Uterus (tissue), 4 donors: ENCODE measurements around the gene ASIC2. TPM values are rescaled to one million over a fixed set of nuclear protein-coding genes. Genes with fewer than 3 reads are reported as not detected.

Experiments
- DNase-seq, 2 donors: peaks; one replicate each; pipeline ENCODE4 v3.0.0-alpha.2; 2019 to 2020
- H3K27ac ChIP-seq, 2 donors: fragments of 200-600 bp; sonication (generic); 1 replicate in 1 of 2; 2 replicates in 1 of 2; pipeline ENCODE4 v1.5.1; 2016 to 2018
- H3K27me3 ChIP-seq, 2 donors: fragments of 200-600 bp; sonication (generic); one replicate each; pipeline ENCODE4 v1.5.1; 2018 to 2019; ENCODE audit warnings: control low read depth in 1 of 2
- H3K36me3 ChIP-seq, 2 donors: fragments of 200-600 bp; sonication (generic); one replicate each; pipeline ENCODE4 v1.5.1; 2019; ENCODE audit warnings: control low read depth in 1 of 2
- H3K4me1 ChIP-seq, 2 donors: fragments of 200-600 bp; sonication (generic); one replicate each; pipeline ENCODE4 v1.5.1; 2018 to 2019; ENCODE audit warnings: control low read depth in 1 of 2
- H3K4me3 ChIP-seq, 2 donors: fragments of 200-600 bp; sonication (generic); 1 replicate in 1 of 2; 2 replicates in 1 of 2; pipeline ENCODE4 v1.5.1; 2018 to 2019; ENCODE audit warnings: mild to moderate bottlenecking in 1 of 2
- H3K9me3 ChIP-seq, 2 donors: fragments of 200-600 bp; sonication (generic); one replicate each; pipeline ENCODE4 v1.5.1; 2019; ENCODE audit warnings: control low read depth in 1 of 2
- POLR2A ChIP-seq, 2 donors: fragments of 450-650 bp; IDR thresholded peaks; one replicate each; pipeline ENCODE4 v1.6.1; 2016; ENCODE audit warnings: antibody characterized with exemption in 2 of 2, mild to moderate bottlenecking in 1 of 2, moderate library complexity in 1 of 2
- intact Hi-C: fragments of 100-400 bp; cut with DNase I; formaldehyde crosslinking; loops from one replicate; pipeline ENCODE4 v1.15.1; 2023; ENCODE audit warnings: low total_unique reads
- total RNA-seq, 4 donors: library from RNA; depleted of rRNA in 3 of 4; stranded (reverse); fragments of >200 nt in 3 of 4; gene quantifications; one replicate each; pipeline versions ENCODE4 v1.1.0 to v1.2.4, GENCODE V29; 2014 to 2023
- TF ChIP-seq, protein P1 (sequence below), 4 experiments: fragments of 200-600 bp in 2 of 4; fragments of 450-650 bp in 2 of 4; sonication (generic) in 2 of 4; IDR thresholded peaks; one replicate each; pipeline ENCODE4 v1.5.1; 2016 to 2019; ENCODE audit warnings: antibody characterized with exemption in 4 of 4, mild to moderate bottlenecking in 2 of 4, moderate library complexity in 1 of 4
- donor health status: DM: yes; HTN: yes; CAD: no.

Gene ASIC2
- total RNA-seq, 4 donors from 2014 or later, result 1.2 to 1.4 TPM; not detected in 2

DNA sequence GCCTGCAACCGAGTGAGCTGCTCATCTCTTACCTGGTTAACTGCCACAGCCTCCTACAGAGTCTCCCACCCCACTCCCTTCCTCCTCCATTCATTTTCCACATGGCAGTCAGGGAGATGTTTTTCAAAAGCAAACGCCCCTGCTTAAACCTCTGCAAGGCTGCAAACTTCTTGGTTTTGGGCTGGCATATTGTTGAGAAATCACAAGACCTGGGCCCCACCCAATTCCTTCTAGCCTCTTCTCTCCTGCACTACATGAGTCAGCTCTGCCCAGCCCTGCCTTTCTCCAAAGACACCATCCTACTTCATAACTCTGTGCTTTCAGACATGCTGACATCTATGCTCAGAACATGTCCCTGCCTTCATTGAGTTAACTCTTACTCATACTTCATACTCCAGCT, 165.4 kb downstream of the ASIC2 start:
- no peaks in the 10 kb centered on the region for H3K4me1 ChIP-seq
- no peak overlapping the region for H3K4me3 ChIP-seq
- no peaks in the 10 kb centered on the region for H3K36me3 ChIP-seq
- no peaks in the 10 kb centered on the region for H3K27me3 ChIP-seq
- TF ChIP-seq POLR2A (IDR thresholded peaks at IDR 0.05), result no peak
- TF ChIP-seq, protein P1, sequence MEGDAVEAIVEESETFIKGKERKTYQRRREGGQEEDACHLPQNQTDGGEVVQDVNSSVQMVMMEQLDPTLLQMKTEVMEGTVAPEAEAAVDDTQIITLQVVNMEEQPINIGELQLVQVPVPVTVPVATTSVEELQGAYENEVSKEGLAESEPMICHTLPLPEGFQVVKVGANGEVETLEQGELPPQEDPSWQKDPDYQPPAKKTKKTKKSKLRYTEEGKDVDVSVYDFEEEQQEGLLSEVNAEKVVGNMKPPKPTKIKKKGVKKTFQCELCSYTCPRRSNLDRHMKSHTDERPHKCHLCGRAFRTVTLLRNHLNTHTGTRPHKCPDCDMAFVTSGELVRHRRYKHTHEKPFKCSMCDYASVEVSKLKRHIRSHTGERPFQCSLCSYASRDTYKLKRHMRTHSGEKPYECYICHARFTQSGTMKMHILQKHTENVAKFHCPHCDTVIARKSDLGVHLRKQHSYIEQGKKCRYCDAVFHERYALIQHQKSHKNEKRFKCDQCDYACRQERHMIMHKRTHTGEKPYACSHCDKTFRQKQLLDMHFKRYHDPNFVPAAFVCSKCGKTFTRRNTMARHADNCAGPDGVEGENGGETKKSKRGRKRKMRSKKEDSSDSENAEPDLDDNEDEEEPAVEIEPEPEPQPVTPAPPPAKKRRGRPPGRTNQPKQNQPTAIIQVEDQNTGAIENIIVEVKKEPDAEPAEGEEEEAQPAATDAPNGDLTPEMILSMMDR (IDR thresholded peaks at IDR 0.05), result no peak
- DNase-seq, result no peak
- H3K27ac ChIP-seq, result no peak overlapping the region
- intact Hi-C loops, result no loop called here
- H3K9me3 ChIP-seq, result no peaks in the 10 kb centered on the region

DNA sequence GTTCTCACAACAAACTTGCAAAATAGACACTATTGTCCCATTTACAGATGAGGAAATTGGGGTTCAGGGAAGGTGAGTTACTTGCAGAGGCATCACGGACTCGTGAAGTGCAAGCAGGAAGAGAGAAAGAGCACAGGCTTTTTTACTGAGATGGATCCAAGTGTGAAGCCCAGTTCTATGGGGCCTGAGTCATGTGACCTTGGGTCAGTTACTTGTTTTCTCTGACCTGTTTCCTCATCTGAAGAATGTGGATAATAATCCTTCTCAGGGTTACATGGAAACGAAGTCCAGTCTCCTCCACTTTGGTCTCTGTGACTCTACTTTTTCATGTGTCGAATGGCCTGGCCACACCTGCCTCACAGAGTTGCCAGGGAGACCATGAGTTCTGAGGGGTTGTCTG, 167.0 kb downstream of the ASIC2 start:
- H3K27me3 ChIP-seq, result no peaks in the 10 kb centered on the region
- no peak overlapping the region for H3K4me3 ChIP-seq
- intact Hi-C loops, result no loop called here
- TF ChIP-seq POLR2A (IDR thresholded peaks at IDR 0.05), result no peak
- TF ChIP-seq, protein P1 (IDR thresholded peaks at IDR 0.05), result no peak
- H3K36me3 ChIP-seq, result no peaks in the 10 kb centered on the region
- H3K9me3 ChIP-seq, result no peaks in the 10 kb centered on the region
- H3K27ac ChIP-seq, result no peak overlapping the region
- no peaks in the 10 kb centered on the region for H3K4me1 ChIP-seq
- no peak for DNase-seq

DNA sequence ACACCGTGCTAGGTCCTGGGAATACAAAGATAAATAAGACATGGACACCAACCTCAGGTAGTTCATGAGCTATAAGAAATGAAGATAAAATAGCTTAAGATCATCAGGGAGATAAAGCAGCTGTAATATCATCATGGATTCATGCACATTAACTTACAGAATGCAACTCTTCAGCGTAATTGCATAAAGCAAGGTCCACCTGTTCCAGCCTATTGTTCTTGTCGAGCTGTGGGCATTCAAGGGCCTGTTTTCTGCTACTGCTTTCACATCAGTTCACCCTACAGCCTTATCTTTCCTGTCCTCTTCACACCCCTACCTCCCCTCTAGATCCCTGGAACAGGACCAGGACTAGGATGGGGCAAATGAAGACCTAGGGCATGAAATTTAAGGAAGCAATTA, 167.5 kb downstream of the ASIC2 start:
- Histone ChIP-seq H3K4me1 (no peaks in the 10 kb centered on the region), H3K4me3 (no peak overlapping the region), H3K27ac (no peak overlapping the region), H3K36me3 (no peaks in the 10 kb centered on the region), H3K27me3 (no peaks in the 10 kb centered on the region), H3K9me3 (no peaks in the 10 kb centered on the region)
- TF ChIP-seq, protein P1 (IDR thresholded peaks at IDR 0.05), result no peak
- TF ChIP-seq POLR2A (IDR thresholded peaks at IDR 0.05), result no peak
- DNase-seq, result no peak
- intact Hi-C loops, result no loop called here

DNA sequence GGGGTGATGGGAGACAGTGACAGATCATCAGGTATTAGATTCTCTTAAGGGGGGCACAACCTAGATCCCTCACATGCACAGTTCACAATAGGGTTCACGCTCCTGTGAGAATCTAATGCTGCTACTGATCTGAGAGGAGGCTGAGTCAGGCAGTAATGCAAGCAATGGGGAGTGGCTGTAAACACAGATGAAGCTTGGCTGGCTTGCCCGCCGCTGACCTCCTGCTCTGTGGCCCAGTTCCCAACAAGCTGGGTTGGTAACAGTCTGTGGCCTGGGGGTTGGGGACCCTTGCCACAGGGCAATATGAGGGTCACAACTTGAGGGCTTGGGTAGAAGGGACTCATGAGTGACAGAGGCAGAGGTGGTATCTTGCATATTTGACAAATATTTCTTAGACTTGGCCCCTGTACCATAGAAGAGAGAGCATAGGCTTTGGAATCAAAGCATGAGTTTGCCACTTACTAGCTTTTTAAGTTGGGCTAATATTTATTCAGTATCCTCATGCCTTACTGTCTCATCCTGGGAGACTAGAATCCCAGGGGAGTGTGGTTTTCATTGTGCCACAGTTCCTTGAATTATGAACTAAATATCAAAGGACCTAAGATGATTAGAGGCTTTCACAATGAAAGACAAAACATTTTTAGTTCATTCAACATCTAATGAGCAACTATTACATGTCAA, 168.1 kb downstream of the ASIC2 start:
- H3K36me3 ChIP-seq, result no peaks in the 10 kb centered on the region
- DNase-seq, result no peak
- TF ChIP-seq, protein P1 (IDR thresholded peaks at IDR 0.05), result no peak
- TF ChIP-seq POLR2A (IDR thresholded peaks at IDR 0.05), result no peak
- no peaks in the 10 kb centered on the region for H3K27me3 ChIP-seq
- intact Hi-C loops, result no loop called here
- no peaks in the 10 kb centered on the region for H3K9me3 ChIP-seq
- H3K4me1 ChIP-seq, result no peaks in the 10 kb centered on the region
- no peak overlapping the region for H3K4me3 ChIP-seq
- no peak overlapping the region for H3K27ac ChIP-seq

DNA sequence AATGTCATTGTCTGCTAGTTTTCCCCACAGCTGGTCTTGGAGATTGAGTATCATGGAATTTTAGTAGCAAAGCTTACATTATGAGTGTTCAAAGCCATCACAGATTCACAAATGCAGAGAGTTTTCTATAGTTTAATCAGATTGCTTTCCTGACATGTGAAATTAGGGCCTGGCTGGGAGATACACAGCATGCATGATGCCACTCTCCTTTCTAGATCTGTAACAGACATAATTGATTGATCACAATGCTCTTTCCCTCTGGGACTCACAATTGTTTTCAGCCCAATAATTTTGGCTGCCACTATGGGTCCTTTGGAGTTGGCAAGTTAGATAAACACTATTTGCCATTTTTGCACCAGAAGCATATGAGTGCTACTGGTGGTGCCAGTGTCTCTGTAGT, 168.9 kb downstream of the ASIC2 start:
- Histone ChIP-seq H3K27ac (no peak overlapping the region), H3K27me3 (no peaks in the 10 kb centered on the region), H3K4me1 (no peaks in the 10 kb centered on the region), H3K9me3 (no peaks in the 10 kb centered on the region), H3K4me3 (no peak overlapping the region), H3K36me3 (no peaks in the 10 kb centered on the region)
- no peak for DNase-seq
- intact Hi-C loops, result no loop called here
- TF ChIP-seq, protein P1 (IDR thresholded peaks at IDR 0.05), result no peak
- no peak for TF ChIP-seq POLR2A (IDR thresholded peaks at IDR 0.05)
